ENCODE results near the gene ABCF1.

DNA sequence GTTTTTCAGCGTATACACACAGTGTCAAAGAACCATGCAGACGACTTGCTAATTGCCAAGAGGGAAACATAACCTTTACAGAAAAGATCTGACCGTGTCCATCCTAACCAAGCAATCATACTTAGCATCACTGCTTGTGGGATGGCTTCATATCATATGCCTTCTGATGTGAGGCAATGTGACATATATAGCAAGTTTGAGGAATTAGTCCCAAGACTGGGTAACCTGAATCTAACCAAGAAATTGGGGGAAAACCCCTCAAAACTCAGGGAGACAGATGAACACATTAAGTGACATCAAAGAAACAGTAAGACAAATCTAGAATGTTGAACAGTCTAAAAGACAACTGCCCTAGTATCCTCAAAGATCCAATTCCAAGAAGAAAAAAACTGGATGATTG lies 33.3 kb upstream of the ABCF1 start:
- TF ChIP-seq CTCF (IDR thresholded peaks at IDR 0.05) (no peak), POLR2A (IDR thresholded peaks at IDR 0.05; ENCODE audit: low read depth) (no peak)

Data from esophagus muscularis mucosa (tissue), 3 donors.